ENCODE measurements around the gene RGS21. TPM values are rescaled to one million over a fixed set of nuclear protein-coding genes. Genes with fewer than 3 reads are reported as not detected.

The RGS21 gene
- total RNA-seq, 1 experiment from 2014 or later, result not detected

DNA sequence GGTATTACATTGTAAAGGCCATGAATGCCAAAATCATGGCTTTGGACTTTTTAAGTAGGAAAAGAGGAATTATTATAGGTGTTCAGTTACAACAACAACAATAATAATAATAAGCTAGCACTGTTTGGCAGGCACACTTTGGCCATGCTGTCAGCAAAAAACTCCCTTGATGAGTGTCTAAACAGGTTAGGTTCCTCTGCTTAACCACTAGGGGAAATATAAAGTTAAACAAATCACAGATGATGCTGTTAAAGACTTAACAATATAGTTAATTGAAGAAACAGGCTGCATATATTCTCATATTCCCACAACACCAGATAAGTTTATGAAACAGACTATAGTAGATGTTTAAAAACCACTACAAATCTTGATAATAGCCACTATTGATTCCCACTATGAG, 46.4 kb downstream of the RGS21 start:
- H3K79me2 ChIP-seq (ENCODE audit: low read depth), result no peaks in the 10 kb centered on the region

DNA sequence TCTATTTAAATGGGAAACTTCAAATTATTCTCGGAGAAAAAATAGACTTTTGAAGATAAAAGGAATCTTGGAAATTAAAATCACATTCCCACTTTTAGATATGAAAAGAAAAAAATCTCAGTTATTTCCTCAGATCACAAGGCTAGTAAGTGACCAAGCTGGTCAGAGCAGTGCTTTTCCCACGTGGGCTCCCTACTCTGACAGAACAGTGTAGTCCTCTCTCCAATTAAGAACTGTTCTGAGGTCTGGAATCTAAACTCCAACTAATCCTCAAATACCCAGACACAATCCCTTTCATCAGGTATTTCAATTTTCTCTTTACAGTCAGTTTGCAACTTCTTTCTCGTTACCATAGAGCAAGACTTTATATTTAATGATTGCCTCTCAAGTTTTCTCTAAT, 50.6 kb downstream of the RGS21 start:
- no peaks in the 10 kb centered on the region for H3F3A ChIP-seq (ENCODE audit: insufficient read depth, low read depth)
- no peak overlapping the region; the same call in 1 of the 2 replicates for H2AFZ ChIP-seq
- no peaks in the 10 kb centered on the region for H3K79me2 ChIP-seq (ENCODE audit: low read depth)
- no peaks in the 10 kb centered on the region for H3K4me1 ChIP-seq (replicated peaks; ENCODE audit: insufficient read depth)
- TF ChIP-seq, protein P1, sequence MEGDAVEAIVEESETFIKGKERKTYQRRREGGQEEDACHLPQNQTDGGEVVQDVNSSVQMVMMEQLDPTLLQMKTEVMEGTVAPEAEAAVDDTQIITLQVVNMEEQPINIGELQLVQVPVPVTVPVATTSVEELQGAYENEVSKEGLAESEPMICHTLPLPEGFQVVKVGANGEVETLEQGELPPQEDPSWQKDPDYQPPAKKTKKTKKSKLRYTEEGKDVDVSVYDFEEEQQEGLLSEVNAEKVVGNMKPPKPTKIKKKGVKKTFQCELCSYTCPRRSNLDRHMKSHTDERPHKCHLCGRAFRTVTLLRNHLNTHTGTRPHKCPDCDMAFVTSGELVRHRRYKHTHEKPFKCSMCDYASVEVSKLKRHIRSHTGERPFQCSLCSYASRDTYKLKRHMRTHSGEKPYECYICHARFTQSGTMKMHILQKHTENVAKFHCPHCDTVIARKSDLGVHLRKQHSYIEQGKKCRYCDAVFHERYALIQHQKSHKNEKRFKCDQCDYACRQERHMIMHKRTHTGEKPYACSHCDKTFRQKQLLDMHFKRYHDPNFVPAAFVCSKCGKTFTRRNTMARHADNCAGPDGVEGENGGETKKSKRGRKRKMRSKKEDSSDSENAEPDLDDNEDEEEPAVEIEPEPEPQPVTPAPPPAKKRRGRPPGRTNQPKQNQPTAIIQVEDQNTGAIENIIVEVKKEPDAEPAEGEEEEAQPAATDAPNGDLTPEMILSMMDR (conservative IDR thresholded peaks at IDR 0.05), result no peak
- TF ChIP-seq EZH2 (IDR thresholded peaks at IDR 0.05; ENCODE audit: low read depth), result no peak
- H3K4me3 ChIP-seq, result no peak overlapping the region
- H3K9me2 ChIP-seq (ENCODE audit: insufficient read depth), result no peaks in the 10 kb centered on the region
- intact Hi-C loops (cut with micrococcal nuclease; ENCODE audit: unreplicated experiment), result no loop called here
- H3K4me2 ChIP-seq, result no peak overlapping the region
- ChIA-PET POLR2A (ENCODE audit: unreplicated experiment) (no interaction called here), CTCF (no interaction called here)
- no peaks in the 10 kb centered on the region for H3K27me3 ChIP-seq (ENCODE audit: insufficient read depth, low read depth)
- DNase-seq, result no peak
- H3K36me3 ChIP-seq (ENCODE audit: low read depth), result no peaks in the 10 kb centered on the region
- no peaks in the 10 kb centered on the region for H3K9me3 ChIP-seq (ENCODE audit: insufficient read depth, low read depth)
- BruUV-seq (replicated peaks), result no TSS peak
- H4K20me1 ChIP-seq (ENCODE audit: insufficient read depth), result no peaks in the 10 kb centered on the region
- no peak overlapping the region for H3K27ac ChIP-seq

More for the DNA sequence above, 46.4 kb downstream of the RGS21 start:
- TF ChIP-seq EZH2 (IDR thresholded peaks at IDR 0.05; ENCODE audit: low read depth), result no peak
- TF ChIP-seq, protein P1 (conservative IDR thresholded peaks at IDR 0.05), result no peak
- ChIA-PET CTCF (no interaction called here), POLR2A (ENCODE audit: unreplicated experiment) (no interaction called here)
- H3F3A ChIP-seq (ENCODE audit: insufficient read depth, low read depth), result no peaks in the 10 kb centered on the region
- intact Hi-C loops (cut with micrococcal nuclease; ENCODE audit: unreplicated experiment), result no loop called here
- H3K9me2 ChIP-seq (ENCODE audit: insufficient read depth), result no peaks in the 10 kb centered on the region
- no peaks in the 10 kb centered on the region for H4K20me1 ChIP-seq (ENCODE audit: insufficient read depth)
- no peak overlapping the region for H3K4me2 ChIP-seq
- no peak for DNase-seq
- H3K4me1 ChIP-seq (replicated peaks; ENCODE audit: insufficient read depth), result no peaks in the 10 kb centered on the region
- H3K27ac ChIP-seq, result no peak overlapping the region
- no peak overlapping the region for H2AFZ ChIP-seq
- no peaks in the 10 kb centered on the region for H3K27me3 ChIP-seq (ENCODE audit: insufficient read depth, low read depth)
- H3K9me3 ChIP-seq (ENCODE audit: insufficient read depth, low read depth), result no peaks in the 10 kb centered on the region
- H3K4me3 ChIP-seq, result no peak overlapping the region
- H3K36me3 ChIP-seq (ENCODE audit: low read depth), result no peaks in the 10 kb centered on the region
- BruUV-seq (replicated peaks), result no TSS peak

DNA sequence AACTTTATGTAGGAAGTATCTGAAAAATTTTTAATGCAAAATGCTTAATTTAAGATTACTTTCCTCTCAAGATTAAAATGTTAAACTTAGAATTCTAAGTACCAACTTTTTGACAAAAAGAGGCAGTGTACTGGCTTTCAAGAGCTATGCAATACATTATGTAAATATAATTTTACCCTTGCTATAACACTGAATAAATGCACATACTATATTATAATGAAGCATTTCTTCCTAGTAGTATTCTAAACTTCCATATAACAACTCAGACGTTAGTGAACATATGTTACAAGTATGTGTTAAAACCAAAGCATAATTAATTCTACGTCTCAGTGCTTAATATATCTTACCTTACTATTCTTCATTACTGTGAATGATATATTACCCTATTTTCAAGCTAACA, 58.5 kb downstream of the RGS21 start:
- H3K9me3 ChIP-seq (ENCODE audit: insufficient read depth, low read depth), result no peaks in the 10 kb centered on the region
- H3K27me3 ChIP-seq (ENCODE audit: insufficient read depth, low read depth), result no peaks in the 10 kb centered on the region
- H3F3A ChIP-seq (ENCODE audit: insufficient read depth, low read depth), result no peaks in the 10 kb centered on the region
- TF ChIP-seq, protein P1 (conservative IDR thresholded peaks at IDR 0.05), result no peak
- TF ChIP-seq EZH2 (IDR thresholded peaks at IDR 0.05; ENCODE audit: low read depth), result no peak
- no peaks in the 10 kb centered on the region for H3K9me2 ChIP-seq (ENCODE audit: insufficient read depth)
- no peaks in the 10 kb centered on the region for H4K20me1 ChIP-seq (ENCODE audit: insufficient read depth)
- no peaks in the 10 kb centered on the region for H3K36me3 ChIP-seq (ENCODE audit: low read depth)
- no TSS peak for BruUV-seq (replicated peaks)
- no peak for DNase-seq
- CTCF ChIA-PET, result no interaction called here
- POLR2A ChIA-PET (ENCODE audit: unreplicated experiment), result no interaction called here
- no peaks in the 10 kb centered on the region for H3K79me2 ChIP-seq (ENCODE audit: low read depth)
- no peak overlapping the region for H3K4me3 ChIP-seq
- H2AFZ ChIP-seq, result no peak overlapping the region
- no peak overlapping the region for H3K4me2 ChIP-seq
- H3K4me1 ChIP-seq (replicated peaks; ENCODE audit: insufficient read depth), result no peaks in the 10 kb centered on the region
- no peak overlapping the region for H3K27ac ChIP-seq
- intact Hi-C loops (cut with micrococcal nuclease; ENCODE audit: unreplicated experiment), result no loop called here

Data from PC-9 (cell line).